ENCODE measurements around the gene GPR32. TPM values are rescaled to one million over a fixed set of nuclear protein-coding genes. Genes with fewer than 3 reads are reported as not detected.
A peak's percentile ranks its signal among the peaks of the same experiment; 100 is the strongest.

The GPR32 gene
- total RNA-seq, 1 donor: not detected

DNA sequence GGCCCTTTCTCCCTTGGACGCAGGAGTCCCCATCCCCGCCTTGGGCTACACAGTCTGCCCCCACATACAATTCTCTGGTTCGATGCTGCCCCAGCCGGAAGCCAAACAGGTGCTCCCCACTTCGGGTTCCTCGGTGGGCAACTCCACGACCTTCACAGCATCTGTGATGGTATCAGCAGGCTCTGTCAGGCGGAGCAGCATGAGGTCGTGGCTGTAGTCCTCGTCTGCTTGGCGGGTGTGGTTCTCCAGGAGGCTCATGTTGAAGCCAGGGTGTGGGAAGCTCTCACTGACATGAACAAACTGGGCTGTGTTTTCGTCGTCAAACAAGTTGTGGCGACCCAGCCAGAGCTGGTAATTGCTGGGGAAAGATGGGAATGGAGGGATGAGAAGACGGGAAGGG, 49.8 kb downstream of the GPR32 start:
- TF ChIP-seq, protein P1, sequence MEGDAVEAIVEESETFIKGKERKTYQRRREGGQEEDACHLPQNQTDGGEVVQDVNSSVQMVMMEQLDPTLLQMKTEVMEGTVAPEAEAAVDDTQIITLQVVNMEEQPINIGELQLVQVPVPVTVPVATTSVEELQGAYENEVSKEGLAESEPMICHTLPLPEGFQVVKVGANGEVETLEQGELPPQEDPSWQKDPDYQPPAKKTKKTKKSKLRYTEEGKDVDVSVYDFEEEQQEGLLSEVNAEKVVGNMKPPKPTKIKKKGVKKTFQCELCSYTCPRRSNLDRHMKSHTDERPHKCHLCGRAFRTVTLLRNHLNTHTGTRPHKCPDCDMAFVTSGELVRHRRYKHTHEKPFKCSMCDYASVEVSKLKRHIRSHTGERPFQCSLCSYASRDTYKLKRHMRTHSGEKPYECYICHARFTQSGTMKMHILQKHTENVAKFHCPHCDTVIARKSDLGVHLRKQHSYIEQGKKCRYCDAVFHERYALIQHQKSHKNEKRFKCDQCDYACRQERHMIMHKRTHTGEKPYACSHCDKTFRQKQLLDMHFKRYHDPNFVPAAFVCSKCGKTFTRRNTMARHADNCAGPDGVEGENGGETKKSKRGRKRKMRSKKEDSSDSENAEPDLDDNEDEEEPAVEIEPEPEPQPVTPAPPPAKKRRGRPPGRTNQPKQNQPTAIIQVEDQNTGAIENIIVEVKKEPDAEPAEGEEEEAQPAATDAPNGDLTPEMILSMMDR (IDR thresholded peaks at IDR 0.05; ENCODE audit: insufficient read depth, low read length): no peak
- no peak for DNase-seq (ENCODE audit: low read depth)
- H3K4me3 ChIP-seq (ENCODE audit: low read depth, low read length): no peak overlapping the region

- no peak overlapping the region for H3K4me3 ChIP-seq (ENCODE audit: low read depth, low read length)
- DNase-seq (ENCODE audit: low read depth): no peak
- TF ChIP-seq, protein P1 (IDR thresholded peaks at IDR 0.05; ENCODE audit: insufficient read depth, low read length): no peak
These were observed 50.4 kb downstream of the GPR32 start for GRCh38 chr19:50820549-50821247.

GRCh38 chr19:50821248-50821612, 51.0 kb downstream of the GPR32 start:
- no peak for DNase-seq (ENCODE audit: low read depth)

More at GRCh38 chr19:50821248-50821612, 51.0 kb downstream of the GPR32 start:
- no peak overlapping the region for H3K4me3 ChIP-seq (ENCODE audit: low read depth, low read length)
- TF ChIP-seq, protein P1 (IDR thresholded peaks at IDR 0.05; ENCODE audit: insufficient read depth, low read length): no peak

Small RNA genes lying within 50 kb of the gene (small RNA-seq; reads per million reads assigned to genes)
- gene SNORD88A (87.8 reads per million, percentile 98 among the genes with 10 or more reads in this experiment), gene SNORD88B (not detected), gene SNORD88C (not detected)

Other genes with a start within 250 kb of the GPR32 start
- not detected in 2 replicates for gene LRRC4B, start 202.0 kb upstream of the GPR32 start, total RNA-seq (ENCODE audit: low replicate concordance)
- 0.09 TPM in 1 of 2 replicates, not detected in the other for gene SYT3, start 130.6 kb upstream of the GPR32 start, total RNA-seq (ENCODE audit: low replicate concordance)
- not detected in 2 replicates for gene C19orf81, start 121.0 kb upstream of the GPR32 start, total RNA-seq (ENCODE audit: low replicate concordance)
- gene SHANK1, start 50.7 kb upstream of the GPR32 start, total RNA-seq (ENCODE audit: low replicate concordance): 2.6 and 4.2 TPM in 2 replicates
- gene CLEC11A, start 47.1 kb upstream of the GPR32 start, total RNA-seq (ENCODE audit: low replicate concordance): 21.8 and 71.8 TPM in 2 replicates
- not detected in 2 replicates for gene ACP4, start 20.0 kb downstream of the GPR32 start, total RNA-seq (ENCODE audit: low replicate concordance)
- not detected in 2 replicates for gene KLK1, start 53.3 kb downstream of the GPR32 start, total RNA-seq (ENCODE audit: low replicate concordance)
- gene KLK15, start 63.1 kb downstream of the GPR32 start, total RNA-seq (ENCODE audit: low replicate concordance): not detected in 2 replicates
- not detected in 2 replicates for gene KLK3, start 84.5 kb downstream of the GPR32 start, total RNA-seq (ENCODE audit: low replicate concordance)
- not detected in 2 replicates for gene KLK2, start 103.0 kb downstream of the GPR32 start, total RNA-seq (ENCODE audit: low replicate concordance)
- gene KLK4, start 140.9 kb downstream of the GPR32 start, total RNA-seq (ENCODE audit: low replicate concordance): not detected in 2 replicates
- 0.99 TPM in 1 of 2 replicates, not detected in the other for gene KLK5, start 182.6 kb downstream of the GPR32 start, total RNA-seq (ENCODE audit: low replicate concordance)
- gene KLK6, start 199.1 kb downstream of the GPR32 start, total RNA-seq (ENCODE audit: low replicate concordance): not detected in 2 replicates
- 0.18 TPM in 1 of 2 replicates, not detected in the other for gene KLK7, start 213.5 kb downstream of the GPR32 start, total RNA-seq (ENCODE audit: low replicate concordance)
- gene KLK8, start 231.1 kb downstream of the GPR32 start, total RNA-seq (ENCODE audit: low replicate concordance): not detected in 2 replicates
- 0.27 TPM in 1 of 2 replicates, not detected in the other for gene KLK10, start 249.2 kb downstream of the GPR32 start, total RNA-seq (ENCODE audit: low replicate concordance)

All from fibroblast of the aortic adventitia (primary cell).